ENCODE data around the gene ZNF148. TPM values are rescaled to one million over a fixed set of nuclear protein-coding genes. Genes with fewer than 3 reads are reported as not detected.
A peak's percentile ranks its signal among the peaks of the same experiment; 100 is the strongest.

Gene ZNF148
- total RNA-seq, 1 donor from 2014 or later = 38.3 TPM

- H3K27ac Mint-ChIP-seq (ENCODE audit: unreplicated experiment) = no peak overlapping the region
- DNase-seq (ENCODE audit: low read depth, low spot score) = no peak
- TF ChIP-seq, protein P1, sequence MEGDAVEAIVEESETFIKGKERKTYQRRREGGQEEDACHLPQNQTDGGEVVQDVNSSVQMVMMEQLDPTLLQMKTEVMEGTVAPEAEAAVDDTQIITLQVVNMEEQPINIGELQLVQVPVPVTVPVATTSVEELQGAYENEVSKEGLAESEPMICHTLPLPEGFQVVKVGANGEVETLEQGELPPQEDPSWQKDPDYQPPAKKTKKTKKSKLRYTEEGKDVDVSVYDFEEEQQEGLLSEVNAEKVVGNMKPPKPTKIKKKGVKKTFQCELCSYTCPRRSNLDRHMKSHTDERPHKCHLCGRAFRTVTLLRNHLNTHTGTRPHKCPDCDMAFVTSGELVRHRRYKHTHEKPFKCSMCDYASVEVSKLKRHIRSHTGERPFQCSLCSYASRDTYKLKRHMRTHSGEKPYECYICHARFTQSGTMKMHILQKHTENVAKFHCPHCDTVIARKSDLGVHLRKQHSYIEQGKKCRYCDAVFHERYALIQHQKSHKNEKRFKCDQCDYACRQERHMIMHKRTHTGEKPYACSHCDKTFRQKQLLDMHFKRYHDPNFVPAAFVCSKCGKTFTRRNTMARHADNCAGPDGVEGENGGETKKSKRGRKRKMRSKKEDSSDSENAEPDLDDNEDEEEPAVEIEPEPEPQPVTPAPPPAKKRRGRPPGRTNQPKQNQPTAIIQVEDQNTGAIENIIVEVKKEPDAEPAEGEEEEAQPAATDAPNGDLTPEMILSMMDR (conservative IDR thresholded peaks at IDR 0.05) = no peak
- peaks cover 9% of the 10 kb centered on the region for H3K27me3 Mint-ChIP-seq (ENCODE audit: low read depth)
- H3K9me3 Mint-ChIP-seq = no peaks in the 10 kb centered on the region
- no peak overlapping the region for H3K4me3 Mint-ChIP-seq
- H3K36me3 Mint-ChIP-seq (ENCODE audit: low read depth) = no peaks in the 10 kb centered on the region
- no peaks in the 10 kb centered on the region for H3K4me1 Mint-ChIP-seq
These were observed 155.8 kb downstream of the ZNF148 start for GRCh38 chr3:125219261-125219701.

DNA sequence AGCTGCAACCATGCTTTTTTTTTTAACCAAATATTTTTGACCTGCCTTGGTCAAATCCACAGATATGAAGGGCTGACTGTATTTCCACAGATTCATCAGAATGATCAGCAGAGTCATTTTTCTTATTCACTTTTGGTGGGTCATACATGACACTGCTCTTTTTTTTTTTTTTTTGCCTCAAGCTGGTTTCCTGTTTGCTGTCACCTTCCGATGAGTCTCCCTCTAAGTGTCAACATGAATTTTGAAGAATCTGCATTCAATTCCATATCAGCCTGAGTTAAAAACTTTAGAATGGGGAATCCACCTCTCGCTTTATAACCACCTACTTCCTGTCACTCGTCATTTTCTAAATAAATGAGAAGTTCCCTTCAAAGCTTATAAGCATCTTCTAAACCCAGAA lies 160.4 kb downstream of the ZNF148 start:
- no peaks in the 10 kb centered on the region for H3K9me3 Mint-ChIP-seq
- no peak overlapping the region for H3K4me3 Mint-ChIP-seq
- H3K36me3 Mint-ChIP-seq (ENCODE audit: low read depth) = no peaks in the 10 kb centered on the region
- TF ChIP-seq, protein P1 (conservative IDR thresholded peaks at IDR 0.05) = no peak
- no peak overlapping the region for H3K27ac Mint-ChIP-seq (ENCODE audit: unreplicated experiment)
- H3K4me1 Mint-ChIP-seq = peaks cover 13% of the 10 kb centered on the region
- H3K27me3 Mint-ChIP-seq (ENCODE audit: low read depth) = peaks cover 47% of the 10 kb centered on the region
- DNase-seq (ENCODE audit: low read depth, low spot score) = no peak

GRCh38 chr3:125213946-125214542 lies 161.1 kb downstream of the ZNF148 start:
- Mint-ChIP-seq H3K9me3 (no peaks in the 10 kb centered on the region), H3K4me3 (peak overlapping the region; percentile 29), H3K27ac (ENCODE audit: unreplicated experiment) (no peak overlapping the region), H3K4me1 (peaks cover 13% of the 10 kb centered on the region), H3K36me3 (ENCODE audit: low read depth) (no peaks in the 10 kb centered on the region), H3K27me3 (ENCODE audit: low read depth) (peaks cover 49% of the 10 kb centered on the region)
- TF ChIP-seq, protein P1 (conservative IDR thresholded peaks at IDR 0.05) = no peak
- DNase-seq (ENCODE audit: low read depth, low spot score) = no peak

DNA sequence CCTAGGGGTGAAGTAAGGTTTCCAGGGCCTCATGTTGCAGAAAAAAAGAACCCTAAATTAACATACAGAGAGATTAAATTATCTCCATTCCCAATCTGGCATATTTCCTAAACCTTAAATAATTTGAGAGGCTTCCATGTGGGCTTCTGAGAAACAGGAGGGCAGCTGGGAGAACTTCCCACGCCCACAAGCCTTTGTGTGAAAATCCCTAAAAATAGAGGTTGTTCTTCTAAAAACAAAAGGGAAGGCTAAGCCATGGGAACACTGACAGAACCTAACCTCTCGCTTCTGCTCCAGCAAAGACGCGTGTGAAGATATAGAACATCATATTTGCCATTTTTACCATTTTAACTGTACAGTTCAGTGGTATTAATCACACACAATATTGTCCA lies 161.8 kb downstream of the ZNF148 start:
- no peaks in the 10 kb centered on the region for H3K9me3 Mint-ChIP-seq

GRCh38 chr3:125212509-125213363 lies 162.4 kb downstream of the ZNF148 start, which contains the start of gene SLC12A8:
Gene SLC12A8 (minus strand): TSS chr3:125212748. CDS start chr3:125211349, 1,399 bp downstream.
- H3K36me3 Mint-ChIP-seq (ENCODE audit: low read depth) = no peaks in the 10 kb centered on the region
- no peak for DNase-seq (ENCODE audit: low read depth, low spot score)
- TF ChIP-seq, protein P1 (conservative IDR thresholded peaks at IDR 0.05) = no peak
- H3K27ac Mint-ChIP-seq (ENCODE audit: unreplicated experiment) = no peak within 1 kb of the TSS
- no peaks in the 10 kb centered on the region for H3K9me3 Mint-ChIP-seq
- H3K27me3 Mint-ChIP-seq (ENCODE audit: low read depth) = peaks cover 49% of the 10 kb centered on the region
- H3K4me3 Mint-ChIP-seq = peak within 1 kb of the TSS; percentile 68
- H3K4me1 Mint-ChIP-seq = peaks cover 13% of the 10 kb centered on the region

More for the DNA sequence above, 161.8 kb downstream of the ZNF148 start:
- Mint-ChIP-seq H3K27me3 (ENCODE audit: low read depth) (peaks cover 49% of the 10 kb centered on the region), H3K4me3 (peak overlapping the region; percentile 29), H3K36me3 (ENCODE audit: low read depth) (no peaks in the 10 kb centered on the region), H3K27ac (ENCODE audit: unreplicated experiment) (no peak overlapping the region), H3K4me1 (peaks cover 13% of the 10 kb centered on the region)
- TF ChIP-seq, protein P1 (conservative IDR thresholded peaks at IDR 0.05) = no peak
- no peak for DNase-seq (ENCODE audit: low read depth, low spot score)

Measured in neural crest cell (in vitro differentiated cells).